NCI-H446 treated with DMSO at 0.1 percent for 48 hours (cell line): Measurements from ENCODE around the gene STX8.
"Not testable (repeated sequence)": the region's sequence is repeated elsewhere in the genome, so short reads cannot be mapped to it uniquely, and the experiment has no call there.

Experiments
- DNase-seq: peaks from one replicate; lab custom pipeline; 2025; lab: John Stamatoyannopoulos, UW

The STX8 gene, protein sequence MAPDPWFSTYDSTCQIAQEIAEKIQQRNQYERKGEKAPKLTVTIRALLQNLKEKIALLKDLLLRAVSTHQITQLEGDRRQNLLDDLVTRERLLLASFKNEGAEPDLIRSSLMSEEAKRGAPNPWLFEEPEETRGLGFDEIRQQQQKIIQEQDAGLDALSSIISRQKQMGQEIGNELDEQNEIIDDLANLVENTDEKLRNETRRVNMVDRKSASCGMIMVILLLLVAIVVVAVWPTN

DNA sequence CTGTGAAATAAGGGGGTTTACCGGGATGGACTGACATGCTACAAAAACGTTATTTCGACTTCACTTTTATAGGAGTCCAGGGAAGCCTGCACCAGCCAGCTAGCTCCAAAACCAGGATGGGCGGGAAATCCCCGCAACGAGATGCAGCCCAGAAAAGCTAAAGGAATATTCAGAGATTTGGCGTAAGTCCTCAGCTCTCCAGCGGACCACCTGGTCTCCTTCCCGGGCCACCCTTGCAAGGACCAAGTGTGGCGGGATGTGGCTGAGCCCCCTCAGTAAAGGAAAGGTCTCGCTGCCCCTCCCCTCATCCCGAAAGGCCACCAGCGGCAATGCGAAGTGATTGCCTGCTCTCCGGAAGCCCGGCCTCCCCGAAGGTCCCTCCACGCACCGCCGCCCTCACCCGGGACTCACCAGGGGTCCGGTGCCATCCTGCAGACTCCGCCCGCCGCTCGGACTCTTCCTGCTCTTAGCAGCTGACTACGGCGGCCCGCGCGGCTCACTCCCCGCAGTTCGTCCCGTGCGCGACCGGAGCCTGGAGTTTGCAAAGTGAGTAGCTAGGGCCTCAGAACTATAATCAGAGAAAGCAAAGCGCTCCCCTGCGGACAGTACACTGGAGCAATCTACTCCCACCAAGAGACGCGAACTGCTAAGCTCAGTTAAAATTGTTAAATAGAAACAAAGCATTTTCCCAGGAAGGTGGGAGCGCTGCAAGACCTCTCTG, at the start of gene STX8:
Gene STX8 (minus strand): TSS at position 440 of the 721 bp plus-strand sequence. CDS start 12 bp downstream, at position 428.
- peak; percentile 64 for DNase-seq

- DNase-seq: no peak
Measured at GRCh38 chr17:9622961-9623360, 47.3 kb upstream of the STX8 start.

DNA sequence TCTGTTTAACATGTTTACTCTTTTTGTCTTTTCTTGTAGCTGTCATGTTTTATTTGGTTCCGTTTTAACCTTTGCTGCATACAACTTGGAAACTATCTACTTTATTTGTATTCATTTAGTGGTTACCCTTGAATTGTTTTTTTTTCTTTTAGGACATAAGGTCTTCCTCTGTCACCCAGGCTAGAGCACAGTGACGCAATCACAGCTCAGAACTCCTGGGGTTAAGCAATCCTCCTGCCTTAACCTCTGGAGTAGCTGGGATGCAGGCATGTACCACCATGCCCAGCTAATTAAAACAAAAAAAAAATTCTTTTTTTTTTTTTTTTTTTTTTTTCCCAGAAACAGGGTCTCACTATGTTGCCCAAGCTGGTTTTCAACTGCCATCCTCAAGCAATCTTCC, 39.9 kb upstream of the STX8 start:
- no peak for DNase-seq

- DNase-seq: no peak
Measured at GRCh38 chr17:9612006-9612405, 36.4 kb upstream of the STX8 start.

DNA sequence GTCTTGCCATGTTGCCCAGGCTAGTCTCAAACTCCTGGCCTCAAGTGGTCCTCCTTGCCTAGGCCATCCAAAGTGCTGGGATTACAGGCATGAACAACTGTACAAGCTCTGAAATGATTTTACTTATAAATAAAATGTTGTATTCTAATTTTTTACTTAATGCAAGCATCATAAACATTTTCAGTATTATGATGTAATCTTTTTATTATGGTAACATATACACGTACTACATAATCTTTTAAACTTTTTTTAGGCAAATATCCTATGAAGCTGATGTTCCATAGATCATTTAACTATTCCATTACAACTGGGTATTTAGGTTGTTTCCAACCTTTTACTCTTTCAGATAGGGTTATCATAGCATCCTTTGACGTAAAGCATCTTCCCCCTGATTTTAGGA, 35.9 kb upstream of the STX8 start:
- no peak for DNase-seq

DNA sequence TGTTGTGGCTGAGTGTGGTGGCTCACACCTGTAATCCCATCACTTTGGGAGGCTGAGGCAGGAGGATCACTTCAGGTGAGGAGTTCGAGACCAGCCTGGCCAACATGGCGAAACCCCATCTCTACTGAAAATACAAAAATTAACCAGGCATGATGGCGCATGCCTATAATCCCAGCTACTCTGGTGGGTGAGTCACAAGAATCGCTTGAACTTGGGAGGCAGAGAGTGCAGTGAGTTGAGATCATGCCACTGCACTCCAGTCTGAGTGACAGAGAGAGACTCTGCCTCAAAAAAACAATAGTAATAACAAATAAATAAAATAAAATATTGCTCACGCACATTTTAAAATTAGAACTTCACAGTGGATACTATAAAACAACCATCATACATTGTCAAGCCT, 31.4 kb upstream of the STX8 start:
- not testable (repeated sequence) for DNase-seq

- DNase-seq: no peak
Measured at GRCh38 chr17:9606453-9606852, 30.8 kb upstream of the STX8 start.

- DNase-seq: not testable (repeated sequence)
Measured at GRCh38 chr17:9604583-9604982, 29.0 kb upstream of the STX8 start.

DNA sequence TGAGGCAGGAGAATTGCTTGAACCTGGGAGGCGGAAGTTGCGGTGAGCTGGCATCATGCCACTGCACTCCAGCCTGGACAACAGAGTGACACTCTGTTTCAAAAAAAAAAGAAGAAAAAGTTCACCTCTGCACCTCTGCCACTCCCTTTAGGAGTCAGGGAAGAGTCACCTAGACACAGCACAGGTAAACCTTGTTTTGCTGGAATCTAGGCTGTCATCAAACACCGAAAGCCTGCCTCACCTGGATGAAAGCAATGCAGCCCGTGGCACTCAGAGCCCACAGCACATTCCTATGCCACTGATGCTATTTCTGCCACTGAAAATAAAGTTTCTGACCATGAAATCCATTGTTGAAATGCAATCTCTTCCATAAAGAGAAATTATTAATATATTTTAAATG, 23.0 kb upstream of the STX8 start:
- DNase-seq: no peak

GRCh38 chr17:9597638-9598037, 22.0 kb upstream of the STX8 start:
- DNase-seq: not testable (repeated sequence)

GRCh38 chr17:9594065-9594464, 18.4 kb upstream of the STX8 start:
- no peak for DNase-seq

DNA sequence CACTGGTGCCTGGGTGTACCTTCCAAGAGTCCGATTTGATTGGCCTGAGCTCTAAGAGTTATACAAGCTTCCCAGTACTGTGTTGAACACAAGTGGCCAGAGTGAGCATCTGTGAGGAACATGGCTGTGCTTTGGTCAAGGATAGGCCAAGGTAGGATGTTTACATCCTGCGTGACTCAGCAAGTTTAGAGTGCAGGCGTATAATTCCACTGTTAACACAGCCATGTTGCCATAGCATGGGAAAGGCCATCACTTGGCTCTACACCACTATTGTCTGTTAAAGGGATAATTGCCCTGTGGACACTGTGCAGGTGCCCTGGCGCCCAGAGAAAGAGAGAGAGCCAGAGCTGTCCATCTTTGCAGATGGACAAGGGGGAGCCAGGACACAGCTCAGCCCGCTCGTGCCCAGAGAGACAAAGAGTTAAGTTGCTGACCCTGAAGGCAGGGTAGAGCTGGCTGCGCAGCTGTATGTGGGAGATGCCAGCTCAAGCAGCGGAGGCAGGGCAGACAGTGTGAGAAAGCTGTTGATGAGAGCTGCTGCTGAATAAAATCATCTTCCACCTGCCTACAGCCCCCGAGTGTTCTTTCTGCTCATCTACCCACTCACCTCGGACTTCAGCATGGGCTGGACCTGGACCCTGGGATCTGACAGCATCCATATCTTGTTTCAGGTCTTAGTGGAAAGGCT, 12.5 kb upstream of the STX8 start:
- DNase-seq: no peak

GRCh38 chr17:9577373-9577709, 1.7 kb upstream of the STX8 start:
- DNase-seq: no peak

- peak; percentile 5 for DNase-seq
Measured at GRCh38 chr17:9576521-9577372, 1.1 kb upstream of the STX8 start, which contains the start of gene CFAP52. TSS of gene CFAP52 (plus strand) at chr17:9576642. CDS start at chr17:9576696, 54 bp downstream.

DNA sequence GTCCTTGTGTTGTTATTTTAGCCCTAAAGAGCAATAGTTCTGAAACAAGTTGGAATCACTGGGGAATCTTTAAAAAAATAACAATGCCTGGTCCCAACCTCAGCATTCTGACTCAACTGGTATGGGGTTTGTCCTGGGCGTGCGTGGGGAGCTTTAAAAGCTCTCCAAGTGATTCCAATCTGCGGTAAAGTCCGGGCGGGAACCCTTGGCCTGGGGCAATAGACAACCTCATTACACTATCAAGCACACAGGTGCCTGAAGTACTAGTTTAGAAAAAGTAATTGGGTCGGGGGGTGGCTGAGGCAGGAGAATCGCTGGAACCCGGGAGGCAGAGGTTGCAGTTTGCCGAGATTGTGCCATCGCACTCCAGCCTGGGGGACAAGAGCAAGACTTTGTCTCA, 4.4 kb downstream of the STX8 start:
- DNase-seq: no peak

DNA sequence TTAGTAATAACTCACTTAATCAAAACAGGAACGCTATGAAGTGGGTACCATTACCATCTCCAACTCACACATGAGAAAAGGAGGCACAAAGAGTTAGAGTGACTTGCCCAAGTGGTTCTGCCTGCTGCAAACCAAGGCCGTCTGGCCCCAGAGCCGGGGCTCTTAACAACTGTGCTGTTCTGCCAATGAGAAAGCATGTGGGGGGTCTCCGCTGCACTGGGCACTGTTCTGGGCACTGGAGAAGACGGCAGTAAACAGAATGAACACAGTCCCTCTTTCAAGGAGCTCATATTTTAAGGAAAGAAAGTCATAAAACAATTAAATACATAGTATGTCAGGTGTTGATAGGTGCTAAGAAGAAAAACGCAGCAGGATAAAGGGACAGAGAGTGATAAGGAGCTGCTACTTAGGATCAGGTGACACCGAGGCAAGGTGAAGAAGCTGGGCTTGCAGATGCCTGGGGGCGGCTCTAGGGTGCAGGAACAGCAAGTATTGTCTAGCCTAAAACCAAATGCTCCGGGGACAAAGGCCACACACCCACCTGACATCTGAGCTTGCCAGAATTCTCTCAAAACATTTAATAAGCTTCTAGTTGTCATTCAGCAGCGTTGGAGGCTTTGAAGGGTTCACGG, 6.5 kb downstream of the STX8 start:
- DNase-seq: no peak

- DNase-seq: no peak
Measured at GRCh38 chr17:9568004-9568403, 7.6 kb downstream of the STX8 start.

DNA sequence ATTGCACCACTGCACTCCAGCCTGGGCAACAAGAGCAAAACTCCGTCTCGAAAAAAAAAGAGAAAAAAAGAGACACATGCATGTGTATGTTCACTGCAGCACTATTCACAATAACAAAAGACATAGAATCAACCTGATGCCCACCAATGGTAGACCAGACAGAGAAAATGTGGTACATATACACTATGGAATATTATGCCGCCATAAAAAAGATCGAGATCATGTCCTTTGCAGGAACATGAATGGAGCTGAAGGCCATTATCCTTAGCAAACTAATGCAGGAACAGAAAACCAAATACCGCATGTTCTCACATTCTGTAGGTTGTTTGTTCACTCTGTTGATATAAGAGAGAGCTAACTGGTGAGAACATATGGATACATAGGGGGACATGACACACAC, 8.9 kb downstream of the STX8 start:
- DNase-seq: not testable (repeated sequence)

DNA sequence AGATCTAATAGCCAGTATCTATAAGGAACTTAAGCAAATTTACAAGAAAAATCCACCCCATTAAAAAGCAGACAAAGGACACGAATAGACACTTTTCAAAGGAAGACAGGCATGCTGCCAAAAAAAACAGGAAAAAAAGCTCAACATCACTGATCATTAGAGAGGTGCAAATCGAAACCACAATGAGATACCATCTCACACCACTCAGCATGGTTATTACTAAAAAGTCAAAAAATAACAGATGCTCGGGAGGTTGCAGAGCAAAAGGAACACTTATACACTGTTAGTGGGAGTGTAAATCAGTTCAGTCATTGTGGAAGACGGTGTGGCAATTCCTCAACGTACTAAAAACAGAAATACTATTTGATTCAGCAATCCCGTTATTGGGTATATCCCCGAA, 9.6 kb downstream of the STX8 start:
- DNase-seq: no peak

GRCh38 chr17:9564104-9564503, 11.5 kb downstream of the STX8 start:
- DNase-seq: no peak

GRCh38 chr17:9557857-9558256, 17.8 kb downstream of the STX8 start:
- no peak for DNase-seq
